Common myeloid progenitor, CD34-positive (primary cell): ENCODE measurements around the gene KLHL29.
A peak's percentile ranks its signal among the peaks of the same experiment; 100 is the strongest.

Experiments
- CTCF ChIA-PET: fragments of 350-600 bp; sonication (Branson Sonifier 250); formaldehyde crosslinking; loops from one replicate; lab custom pipeline; 2021; ENCODE audit warnings: antibody characterized with exemption; lab: Charles Lee
- POLR2A ChIA-PET: fragments of 350-600 bp; sonication (Branson Sonifier 250); formaldehyde crosslinking; loops from one replicate; lab custom pipeline; 2021; ENCODE audit warnings: antibody characterized with exemption; lab: Charles Lee
- DNase-seq, 3 donors: peaks; one replicate each; pipeline versions ENCODE4 v3.0.0 to v3.0.0-alpha.2; 2013
- H3K27ac ChIP-seq, 2 experiments: 1 replicate in 1 of 2; 2 replicates in 1 of 2; pipeline ENCODE4 v1.7.0; 2013; ENCODE audit warnings: inconsistent platforms in 2 of 2, low read length in 2 of 2, mild to moderate bottlenecking in 2 of 2, low read depth in 1 of 2, moderate library complexity in 1 of 2; ENCODE audit not compliant: severe bottlenecking in 2 of 2, insufficient read depth in 1 of 2, poor library complexity in 1 of 2
- H3K27me3 ChIP-seq, 5 experiments: replicated peaks in 2 of 5; 1 replicate in 3 of 5; 2 replicates in 2 of 5; pipeline versions ENCODE4 v1.6.1 to v1.7.0; 2013; ENCODE audit warnings: low read length in 4 of 5, mild to moderate bottlenecking in 2 of 5, moderate library complexity in 2 of 5, inconsistent platforms in 1 of 5; ENCODE audit not compliant: insufficient read depth in 5 of 5, control insufficient read depth in 4 of 5
- H3K36me3 ChIP-seq, 4 experiments: 1 replicate in 2 of 4; 2 replicates in 2 of 4; pipeline versions ENCODE4 v1.6.1 to v1.7.0; 2013; ENCODE audit warnings: low read length in 3 of 4, control low read depth in 1 of 4, mild to moderate bottlenecking in 1 of 4; ENCODE audit not compliant: control insufficient read depth in 4 of 4, insufficient read depth in 4 of 4
- H3K4me1 ChIP-seq, 4 experiments: 1 replicate in 3 of 4; 2 replicates in 1 of 4; pipeline versions ENCODE4 v1.6.1 to v1.7.1; 2013; ENCODE audit warnings: low read length in 3 of 4, mild to moderate bottlenecking in 3 of 4, control low read depth in 1 of 4, inconsistent platforms in 1 of 4, moderate library complexity in 1 of 4; ENCODE audit not compliant: control insufficient read depth in 4 of 4, insufficient read depth in 4 of 4; ENCODE audit errors: control extremely low read depth in 1 of 4
- H3K4me3 ChIP-seq, 7 experiments: 1 replicate in 4 of 7; 2 replicates in 3 of 7; pipeline versions ENCODE4 v1.5.1 to v1.7.0; 2013; ENCODE audit warnings: mild to moderate bottlenecking in 7 of 7, low read length in 6 of 7, moderate library complexity in 6 of 7, inconsistent platforms in 2 of 7, low read depth in 2 of 7, control low read depth in 1 of 7; ENCODE audit not compliant: insufficient read depth in 4 of 7, control insufficient read depth in 1 of 7; ENCODE audit errors: extremely low read depth in 1 of 7
- H3K9me3 ChIP-seq, 5 experiments: 1 replicate in 4 of 5; 2 replicates in 1 of 5; pipeline versions ENCODE4 v1.6.1 to v1.7.1; 2013; ENCODE audit warnings: low read length in 4 of 5, mild to moderate bottlenecking in 2 of 5, inconsistent platforms in 1 of 5, low read depth in 1 of 5, moderate library complexity in 1 of 5; ENCODE audit not compliant: control insufficient read depth in 4 of 5, insufficient read depth in 2 of 5; ENCODE audit errors: control extremely low read depth in 1 of 5
- WGBS: methylation state at CpG from one replicate; pipeline ENCODE4 v1.1.5; 2013; ENCODE audit not compliant: insufficient coverage; 5-methylcytosine and 5-hydroxymethylcytosine counted together

KLHL29 gene

GRCh38 chr2:23620841-23621341 is 235.9 kb downstream of the KLHL29 start:
- peaks cover 0 to 67% (median 36%) of the 10 kb centered on the region in 5 experiments for H3K27me3 ChIP-seq
- DNase-seq = no peak
- no peaks in the 10 kb centered on the region for H3K36me3 ChIP-seq
- no peak overlapping the region for H3K4me3 ChIP-seq
- ChIA-PET POLR2A (no interaction called here), CTCF (no interaction called here)
- H3K9me3 ChIP-seq = peaks cover 0 to 9% (median 4%) of the 10 kb centered on the region in 5 experiments
- H3K4me1 ChIP-seq = no peaks in the 10 kb centered on the region
- no peak overlapping the region for H3K27ac ChIP-seq
- WGBS = 98% methylated on average over 13 of the region's 14 CpGs

GRCh38 chr2:23621616-23622015 is 236.6 kb downstream of the KLHL29 start:
- POLR2A ChIA-PET = no interaction called here
- H3K4me1 ChIP-seq = no peaks in the 10 kb centered on the region
- H3K4me3 ChIP-seq = no peak overlapping the region
- H3K36me3 ChIP-seq = no peaks in the 10 kb centered on the region
- CTCF ChIA-PET = interaction anchor here (1.7 kb wide), 1 partner anchor 23 kb away, joined by 3 read pairs; no protein-coding TSS in a partner anchor
- no peak overlapping the region for H3K27ac ChIP-seq
- DNase-seq = no peak
- 94% methylated on average over 4 of the region's 5 CpGs for WGBS
- H3K27me3 ChIP-seq = peaks cover 0 to 67% (median 33%) of the 10 kb centered on the region in 5 experiments
- H3K9me3 ChIP-seq = peaks cover 0 to 9% (median 4%) of the 10 kb centered on the region in 5 experiments

GRCh38 chr2:23622466-23622865 is 237.5 kb downstream of the KLHL29 start:
- CTCF ChIA-PET = interaction anchor here (1.4 to 1.7 kb wide), 2 partner anchors 12 to 22 kb away, joined by 3 read pairs; no protein-coding TSS in a partner anchor
- no peaks in the 10 kb centered on the region for H3K4me1 ChIP-seq

GRCh38 chr2:23622966-23623675 is 238.1 kb downstream of the KLHL29 start:
- POLR2A ChIA-PET = interaction anchor here (0.6 kb wide), 1 partner anchor 141 kb away, joined by 3 read pairs; no protein-coding TSS in a partner anchor
- Histone ChIP-seq H3K4me1 (no peaks in the 10 kb centered on the region), H3K27me3 (peaks cover 0 to 60% (median 26%) of the 10 kb centered on the region in 5 experiments), H3K27ac (no peak overlapping the region), H3K9me3 (peaks cover 0 to 9% (median 4%) of the 10 kb centered on the region in 5 experiments), H3K36me3 (no peaks in the 10 kb centered on the region), H3K4me3 (no peak overlapping the region)
- CTCF ChIA-PET = interaction anchor here (1.4 to 1.7 kb wide), 2 partner anchors 11 to 22 kb away, joined by 3 read pairs; no protein-coding TSS in a partner anchor
- WGBS = 97% methylated on average over 10 of the region's 14 CpGs
- DNase-seq = no peak

More at GRCh38 chr2:23622466-23622865, 237.5 kb downstream of the KLHL29 start:
- H3K9me3 ChIP-seq = peaks cover 0 to 9% (median 4%) of the 10 kb centered on the region in 5 experiments
- H3K27ac ChIP-seq = no peak overlapping the region
- POLR2A ChIA-PET = no interaction called here
- H3K36me3 ChIP-seq = no peaks in the 10 kb centered on the region
- 100% methylated on average over 8 of the region's 8 CpGs for WGBS
- DNase-seq = no peak
- H3K27me3 ChIP-seq = peaks cover 0 to 66% (median 31%) of the 10 kb centered on the region in 5 experiments
- no peak overlapping the region for H3K4me3 ChIP-seq

GRCh38 chr2:23624378-23624777 is 239.4 kb downstream of the KLHL29 start:
- WGBS = 55% methylated on average over 5 of the region's 5 CpGs
- peak in 1 of 3 donors; percentile 18 for DNase-seq
- H3K4me1 ChIP-seq = no peaks in the 10 kb centered on the region
- H3K4me3 ChIP-seq = no peak overlapping the region
- no peaks in the 10 kb centered on the region for H3K36me3 ChIP-seq
- POLR2A ChIA-PET = no interaction called here
- H3K27ac ChIP-seq = no peak overlapping the region
- CTCF ChIA-PET = interaction anchor here (1.4 to 2.1 kb wide), 2 partner anchors 11 to 13 kb away, joined by 5 read pairs; no protein-coding TSS in a partner anchor
- peaks cover 0 to 54% (median 20%) of the 10 kb centered on the region in 5 experiments for H3K27me3 ChIP-seq
- H3K9me3 ChIP-seq = peaks cover 0 to 9% (median 4%) of the 10 kb centered on the region in 5 experiments

- H3K27me3 ChIP-seq = peaks cover 0 to 53% (median 17%) of the 10 kb centered on the region in 5 experiments
- H3K4me3 ChIP-seq = no peak overlapping the region
- WGBS = 68% methylated on average over 4 of the region's 4 CpGs
- H3K9me3 ChIP-seq = peaks cover 0 to 9% (median 4%) of the 10 kb centered on the region in 5 experiments
- H3K36me3 ChIP-seq = no peaks in the 10 kb centered on the region
- no peak for DNase-seq
- no peaks in the 10 kb centered on the region for H3K4me1 ChIP-seq
- H3K27ac ChIP-seq = no peak overlapping the region
- CTCF ChIA-PET = interaction anchor here (1.4 to 2.1 kb wide), 2 partner anchors 11 to 12 kb away, joined by 5 read pairs; no protein-coding TSS in a partner anchor
- POLR2A ChIA-PET = no interaction called here
These were observed 239.9 kb downstream of the KLHL29 start for GRCh38 chr2:23624915-23625314.
